Activated T-cell treated with anti-CD3 and anti-CD28 coated beads for 4 hours (primary cell): ENCODE measurements around the gene STMND1.

Source experiments
- DNase-seq: peaks from one replicate; pipeline ENCODE4 v3.0.0-alpha.2; 2020

Gene STMND1

DNA sequence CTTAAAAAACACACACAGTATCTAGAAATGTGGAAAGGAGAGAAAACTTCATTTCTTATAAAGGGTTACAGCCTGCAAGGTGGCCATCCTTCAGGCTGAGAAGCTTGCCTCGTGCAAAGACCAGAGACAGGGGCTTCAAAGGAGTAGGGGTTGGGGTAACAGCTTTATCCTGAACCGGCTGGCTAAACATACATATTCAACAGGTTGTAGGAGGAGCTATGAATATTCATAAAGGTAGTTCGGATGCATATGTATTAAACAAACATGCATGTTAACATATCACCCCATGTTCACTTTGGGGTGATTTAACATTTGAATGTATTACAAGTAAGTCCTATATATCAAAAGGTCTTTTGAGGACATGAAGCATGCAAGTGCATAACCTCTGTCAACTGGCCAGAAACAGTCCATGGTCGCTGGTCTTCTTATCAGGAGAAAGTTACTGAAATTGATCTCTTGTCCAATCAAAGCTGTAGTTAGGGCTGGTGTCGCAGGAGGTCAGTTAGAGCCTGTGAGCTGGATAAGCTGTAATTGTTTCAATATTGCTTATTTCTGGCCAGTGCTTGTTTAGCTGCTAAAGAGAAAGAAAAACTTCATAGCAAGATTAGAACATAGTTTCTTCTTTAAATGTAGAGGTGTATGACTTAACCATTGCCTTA lies 2.3 kb upstream of the STMND1 start:
- DNase-seq = no peak

DNA sequence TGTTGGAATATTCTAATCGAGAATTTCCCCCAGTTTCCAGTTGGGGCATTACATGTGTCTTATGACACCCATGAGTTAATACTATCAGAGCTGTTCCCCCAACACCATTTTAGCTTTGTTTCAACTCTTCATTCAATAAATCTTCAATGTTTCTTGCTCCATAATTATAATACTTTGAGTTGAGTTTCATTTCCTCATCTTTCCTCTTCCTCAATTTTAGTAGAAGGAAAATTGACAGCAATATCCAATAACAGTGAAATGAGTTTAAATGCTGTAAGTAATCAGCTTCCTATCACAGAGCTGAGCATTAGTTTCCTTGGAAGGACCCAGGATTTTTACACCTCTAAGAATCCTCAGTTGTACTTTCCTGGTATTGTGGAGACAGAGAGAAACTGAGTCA lies 1.0 kb upstream of the STMND1 start:
- DNase-seq = no peak

DNA sequence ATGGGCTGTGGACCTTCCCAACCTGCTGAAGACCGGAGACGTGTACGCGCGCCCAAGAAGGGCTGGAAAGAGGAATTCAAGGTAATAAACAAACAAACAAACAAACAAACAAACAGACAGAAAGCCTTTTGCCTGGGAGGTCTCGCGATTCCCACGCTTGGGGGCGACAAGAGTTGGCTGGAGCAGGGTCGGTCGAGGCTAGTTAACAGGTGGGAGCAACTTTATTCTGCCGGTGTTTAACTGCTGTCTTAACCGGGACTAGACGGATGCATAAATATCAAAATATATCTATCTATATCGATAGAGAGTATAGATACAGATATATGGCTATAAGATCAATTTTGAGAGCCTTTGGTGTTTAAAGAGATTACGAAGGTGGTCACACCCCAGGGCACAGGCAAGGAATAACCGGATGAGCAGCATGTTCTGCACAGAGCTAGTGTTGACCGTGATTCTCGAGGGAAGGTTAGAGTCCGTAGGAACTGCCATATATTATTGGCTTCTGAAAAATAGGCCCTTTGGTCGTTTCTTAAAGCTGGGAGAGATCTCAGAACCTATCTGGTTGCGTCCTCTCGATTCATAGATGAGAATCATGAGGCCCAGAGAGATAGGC lies 514 bp downstream of the STMND1 start:
- DNase-seq = no peak

GRCh38 chr6:17103715-17104114 lies 1.9 kb downstream of the STMND1 start:
- DNase-seq = no peak

DNA sequence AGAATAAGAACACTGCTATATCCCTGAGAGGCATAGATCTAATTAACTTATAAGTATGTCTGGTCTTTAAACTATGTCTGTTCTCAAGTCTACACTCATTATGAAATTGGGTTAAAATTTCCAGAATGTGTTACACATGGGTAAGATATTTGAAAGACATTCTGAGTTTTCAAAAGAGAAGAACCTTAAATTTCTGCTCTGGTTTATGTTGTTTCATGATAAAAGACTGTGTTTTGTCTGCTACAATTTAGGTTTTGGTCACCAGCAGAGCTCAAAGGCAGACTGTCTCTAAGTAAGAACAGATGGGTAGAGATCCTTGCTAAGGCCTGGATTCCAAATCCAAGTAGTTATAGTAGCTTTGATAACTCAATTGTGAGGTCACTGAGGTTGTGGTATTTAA lies 6.0 kb downstream of the STMND1 start:
- no peak for DNase-seq

GRCh38 chr6:17115251-17116116 lies 13.6 kb downstream of the STMND1 start:
- DNase-seq = no peak

DNA sequence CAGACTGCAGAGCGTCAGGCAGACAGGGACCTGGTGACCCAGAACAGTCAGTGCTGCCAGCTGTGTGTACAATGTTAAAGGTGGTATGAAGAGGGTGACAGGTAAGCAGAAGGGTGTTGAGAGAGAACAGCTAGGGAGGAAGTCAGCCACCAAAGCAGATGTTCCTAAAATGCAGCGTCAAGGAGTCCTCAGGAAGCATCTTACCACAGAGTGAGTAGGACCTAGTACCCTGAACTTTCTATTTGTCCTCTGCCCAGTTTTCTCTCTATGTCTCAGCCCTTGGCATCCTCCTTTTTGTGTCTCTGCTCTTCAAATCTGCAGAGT lies 14.2 kb downstream of the STMND1 start:
- DNase-seq = no peak

DNA sequence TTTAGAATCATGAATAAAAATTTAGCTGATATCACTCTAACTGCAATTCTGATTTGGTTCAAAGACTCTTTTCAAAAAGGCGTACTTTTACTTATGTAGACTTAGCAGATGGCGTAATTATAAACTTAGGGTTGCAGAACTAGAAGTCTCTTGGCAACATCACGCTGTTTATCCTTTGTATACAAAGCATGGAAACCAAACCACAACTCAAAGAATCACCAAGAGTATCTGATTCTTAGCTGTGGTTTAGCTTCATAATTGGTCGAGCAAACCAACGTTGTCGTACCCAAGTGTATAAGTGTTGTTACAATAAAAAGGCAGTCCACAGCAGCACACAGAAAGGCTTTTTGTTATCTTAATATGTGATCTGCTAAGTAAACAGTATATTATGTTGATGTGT lies 18.2 kb downstream of the STMND1 start:
- no peak for DNase-seq

DNA sequence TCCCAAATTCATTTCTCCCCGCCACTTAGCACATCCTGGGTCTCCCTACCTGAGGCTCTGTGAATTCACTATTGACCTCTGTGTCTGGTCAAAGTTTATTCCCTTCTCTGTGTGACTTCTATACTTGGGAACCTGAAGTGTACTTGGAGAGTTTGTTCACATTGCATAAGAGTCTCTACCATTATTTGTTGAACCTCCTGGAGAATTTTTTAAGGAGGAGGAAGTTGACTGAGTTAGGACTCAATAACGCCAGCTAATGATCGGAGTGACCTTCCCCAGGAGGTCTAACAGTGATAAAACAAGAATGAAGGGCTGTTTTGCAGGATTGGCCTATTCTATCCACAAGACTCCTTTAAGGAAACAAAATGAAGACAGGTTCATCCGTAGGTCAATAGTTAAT lies 23.6 kb downstream of the STMND1 start:
- no peak for DNase-seq

- no peak for DNase-seq
Measured at GRCh38 chr6:17130786-17131185, 28.9 kb downstream of the STMND1 start.

- DNase-seq = no peak
Measured at GRCh38 chr6:17132967-17133366, 31.1 kb downstream of the STMND1 start.

DNA sequence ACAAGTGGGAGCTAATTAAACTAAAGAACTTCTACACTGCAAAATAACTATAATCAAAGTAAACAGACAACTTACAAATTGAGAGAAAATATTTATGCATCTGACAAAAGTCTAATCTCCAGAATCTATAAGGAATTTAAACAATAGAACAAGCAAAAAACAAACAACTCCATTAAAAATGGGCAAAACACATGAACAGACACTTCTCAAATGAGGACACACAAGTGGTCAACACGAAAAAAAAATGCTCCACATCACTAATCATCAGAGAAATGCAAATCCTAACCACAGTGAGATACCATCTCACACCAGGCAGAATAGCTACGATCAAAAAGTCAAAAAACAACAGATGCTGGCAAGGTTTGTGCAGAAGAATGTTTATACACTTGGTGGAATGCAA lies 36.2 kb downstream of the STMND1 start:
- no peak for DNase-seq

DNA sequence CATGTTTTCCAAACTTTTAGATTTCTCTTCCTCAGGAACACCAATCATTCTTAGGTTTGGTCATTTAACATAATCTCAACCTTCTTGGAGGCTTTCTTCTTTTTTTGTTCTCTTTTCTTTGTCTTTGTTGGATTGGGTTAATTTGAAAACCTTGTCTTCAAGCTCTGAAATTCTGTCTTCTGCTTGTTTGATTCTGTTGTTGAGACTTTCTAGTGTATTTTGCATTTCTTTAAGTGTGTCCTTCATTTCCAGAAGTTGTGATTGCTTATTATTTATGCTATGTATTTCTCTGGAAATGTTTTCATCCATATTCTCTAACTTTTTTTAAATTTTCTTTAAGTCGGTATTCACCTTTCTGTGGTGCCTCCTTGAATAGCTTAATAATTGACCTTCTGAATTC lies 42.2 kb downstream of the STMND1 start:
- no peak for DNase-seq

GRCh38 chr6:17149571-17149970 lies 47.7 kb downstream of the STMND1 start:
- no peak for DNase-seq

GRCh38 chr6:17150096-17150495 lies 48.2 kb downstream of the STMND1 start:
- no peak for DNase-seq

- DNase-seq = no peak
Measured at GRCh38 chr6:17151888-17152287, 50.0 kb downstream of the STMND1 start.

DNA sequence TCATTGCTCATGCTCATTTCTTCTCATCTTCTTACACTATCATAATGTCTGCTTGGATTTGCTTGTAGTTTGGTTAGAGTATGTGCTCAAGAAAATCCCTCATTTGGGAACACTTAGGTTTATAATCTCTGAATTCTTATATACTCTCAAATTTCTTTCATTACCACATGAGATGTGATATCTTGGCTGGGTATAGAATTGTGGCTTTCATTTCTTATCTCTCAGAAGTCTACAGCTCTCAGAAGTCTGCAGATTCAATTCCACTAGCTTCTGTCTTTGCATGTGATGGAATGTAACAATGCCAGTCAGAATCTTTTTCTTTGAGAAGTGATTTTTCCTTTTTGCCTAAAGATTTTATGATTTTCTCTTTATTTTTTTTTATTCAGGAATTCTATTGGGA lies 50.9 kb downstream of the STMND1 start:
- DNase-seq = no peak

DNA sequence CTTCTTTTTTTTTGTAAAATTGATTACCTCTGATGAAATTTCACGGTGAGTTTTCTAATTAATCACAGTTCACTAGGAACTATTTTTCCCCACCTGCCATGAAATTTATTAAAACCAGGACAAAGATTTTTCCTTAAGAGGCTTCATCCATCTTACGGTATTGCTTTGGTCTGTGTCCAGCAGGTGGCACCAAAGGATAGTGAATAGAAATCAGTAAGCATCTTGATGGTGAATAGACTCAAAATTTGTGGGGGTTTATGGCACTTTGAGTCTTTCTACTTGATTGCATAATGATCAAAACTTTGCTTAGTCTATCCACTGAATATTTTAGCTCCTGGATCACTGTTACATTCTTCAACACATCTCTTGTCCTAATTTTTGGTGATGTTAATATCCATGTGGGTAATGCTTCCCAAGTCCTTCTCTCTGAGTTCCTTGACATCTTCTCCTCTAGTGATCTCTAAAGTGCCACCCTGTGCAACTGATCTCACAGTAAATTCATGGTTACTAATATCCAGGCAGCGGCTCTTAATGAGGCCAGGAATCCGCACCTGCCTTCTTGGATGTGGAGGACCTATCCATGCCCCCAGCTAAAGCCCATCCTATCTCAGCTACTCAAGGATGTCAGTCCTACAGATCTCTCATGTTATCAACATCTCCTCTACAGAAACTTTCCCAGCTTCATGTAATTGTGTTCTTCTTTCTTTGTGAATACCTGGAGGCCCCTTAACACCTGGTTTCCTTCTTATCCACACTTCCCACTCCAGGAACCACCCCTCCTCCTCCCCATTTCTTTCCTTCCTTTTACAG lies 54.5 kb downstream of the STMND1 start:
- peak; percentile 53 for DNase-seq

GRCh38 chr6:17156966-17157365 lies 55.1 kb downstream of the STMND1 start:
- no peak for DNase-seq

DNA sequence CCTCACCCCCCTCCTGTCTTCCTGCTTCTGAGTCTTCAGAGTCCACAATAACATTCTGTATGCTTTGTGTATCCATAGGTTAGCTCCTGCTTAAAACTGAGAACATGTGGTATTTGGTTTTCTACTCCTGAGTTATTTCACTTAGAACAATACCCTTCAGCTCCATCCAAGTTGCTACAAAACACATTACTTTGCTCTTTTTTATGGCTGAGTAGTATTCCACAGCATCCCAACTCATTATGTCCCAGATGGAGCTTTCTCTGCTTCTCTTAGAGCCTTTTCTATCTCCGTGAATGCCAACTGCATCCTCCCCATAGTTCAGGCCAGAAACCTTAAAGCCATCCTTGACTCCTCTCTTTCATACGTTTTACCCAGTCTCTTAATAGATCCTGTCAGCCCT lies 55.8 kb downstream of the STMND1 start:
- no peak for DNase-seq

DNA sequence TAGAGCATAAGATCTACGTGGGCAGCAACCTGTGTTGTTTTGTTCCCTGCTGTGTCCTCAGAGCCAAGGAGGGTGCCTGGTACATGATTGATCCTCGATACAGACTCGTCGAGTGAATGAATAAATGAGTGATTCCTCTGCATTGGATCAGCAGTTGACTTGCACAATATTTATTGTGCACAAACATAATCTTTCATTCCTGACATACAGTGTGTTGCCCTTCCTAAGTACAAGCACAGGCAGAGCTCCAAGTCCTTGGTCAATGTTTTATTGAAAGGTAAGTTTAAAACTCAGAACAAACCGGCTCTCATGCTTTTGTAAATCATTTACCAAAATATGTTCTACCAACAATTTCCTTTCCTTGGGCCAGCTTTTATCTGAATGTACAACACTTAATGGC lies 57.4 kb downstream of the STMND1 start:
- no peak for DNase-seq

DNA sequence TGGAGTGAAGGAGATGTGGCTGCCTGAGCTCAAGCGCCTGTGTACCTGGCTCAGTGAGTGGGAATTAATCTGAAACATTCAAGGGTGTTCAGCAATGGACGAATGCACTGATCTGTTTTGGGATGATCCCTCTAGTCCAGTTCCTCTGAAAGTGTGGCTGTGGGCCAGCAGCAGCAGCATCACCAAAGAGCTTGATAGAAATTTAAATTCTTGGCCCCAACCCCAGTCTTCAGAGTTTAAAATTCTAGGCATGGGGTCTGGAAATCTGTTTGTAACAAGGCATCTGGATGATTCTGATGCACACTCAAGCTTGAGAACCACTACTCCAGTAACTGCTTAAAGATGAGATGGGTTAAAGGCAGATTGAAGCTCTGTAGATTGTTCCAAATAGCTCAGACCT lies 59.2 kb downstream of the STMND1 start:
- no peak for DNase-seq

DNA sequence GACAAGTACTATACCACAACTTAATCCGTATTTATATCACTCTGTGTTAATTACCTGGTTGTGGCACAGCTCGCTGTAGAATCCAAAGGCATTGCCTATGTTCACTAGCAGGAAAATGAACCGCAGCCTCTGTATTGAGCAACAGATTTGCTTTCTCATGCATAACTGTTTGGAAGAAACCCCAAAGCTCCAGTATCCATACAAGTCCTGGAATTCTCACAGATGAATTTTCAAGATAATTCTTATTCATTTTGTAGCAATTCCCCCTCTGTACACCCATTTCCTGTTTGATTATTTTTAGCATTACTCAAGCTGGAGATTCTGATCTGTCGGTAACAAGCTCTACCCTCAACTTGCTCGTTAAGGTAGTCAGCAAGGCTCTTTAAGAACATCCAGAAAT lies 63.5 kb downstream of the STMND1 start:
- DNase-seq = no peak
